A673 (cell line): Measurements from ENCODE around the gene ATXN2. TPM values are rescaled to one million over a fixed set of nuclear protein-coding genes. Genes with fewer than 3 reads are reported as not detected.

ENCODE experiments used
- BruUV-seq: library from RNA; stranded (reverse); fragments of 400-500 nt; replicated peaks from 2 replicates; lab custom pipeline; 2021; lab: Mats Ljungman, UMichigan
- CTCF ChIA-PET: fragments of 300-600 bp; sonication (Branson Sonifier 250); formaldehyde crosslinking; loops from one replicate; lab custom pipeline; 2022; ENCODE audit warnings: antibody characterized with exemption; lab: Charles Lee
- POLR2A ChIA-PET: fragments of 300-600 bp; sonication (Branson Sonifier 250); formaldehyde crosslinking; loops from one replicate; lab custom pipeline; 2022; ENCODE audit warnings: antibody characterized with exemption; ENCODE audit not compliant: low non-redundant PET; lab: Charles Lee
- DNase-seq: peaks from one replicate; pipeline ENCODE4 v3.0.0-alpha.2; 2015; ENCODE audit warnings: low spot score
- H3K27ac ChIP-seq: fragments of 200-600 bp; sonication (generic); 2 replicates; pipeline ENCODE4 v1.5.1; 2016; ENCODE audit warnings: mixed run types, low read depth, mild to moderate bottlenecking, mixed read lengths, antibody characterized with exemption, low read length; ENCODE audit not compliant: poor library complexity, severe bottlenecking
- H3K27me3 ChIP-seq: fragments of 200-600 bp; sonication (generic); replicated peaks from 2 replicates; pipeline ENCODE4 v1.6.1; 2017; ENCODE audit warnings: mixed run types, low read depth, mild to moderate bottlenecking, mixed read lengths, antibody characterized with exemption, low read length; ENCODE audit not compliant: insufficient read depth, poor library complexity
- H3K36me3 ChIP-seq: fragments of 200-600 bp; sonication (generic); 2 replicates; pipeline ENCODE4 v1.6.1; 2016; ENCODE audit warnings: mixed run types, mild to moderate bottlenecking, mixed read lengths, antibody characterized with exemption, low read length; ENCODE audit not compliant: insufficient read depth, poor library complexity, severe bottlenecking
- H3K4me1 ChIP-seq: fragments of 200-600 bp; sonication (generic); 2 replicates; pipeline ENCODE4 v1.6.1; 2017; ENCODE audit warnings: mixed run types, mild to moderate bottlenecking, mixed read lengths, antibody characterized with exemption, low read length; ENCODE audit not compliant: insufficient read depth, poor library complexity, severe bottlenecking
- H3K4me3 ChIP-seq: fragments of 200-600 bp; sonication (generic); 2 replicates; pipeline ENCODE4 v1.5.1; 2016; ENCODE audit warnings: low read depth, mixed run types, mild to moderate bottlenecking, mixed read lengths, low read length; ENCODE audit not compliant: poor library complexity, severe bottlenecking
- H3K9me3 ChIP-seq: fragments of 200-600 bp; sonication (generic); 2 replicates; pipeline ENCODE4 v1.6.1; 2016; ENCODE audit warnings: mixed run types, low read depth, mild to moderate bottlenecking, mixed read lengths, antibody characterized with exemption, low read length; ENCODE audit not compliant: poor library complexity, severe bottlenecking
- EZH2 ChIP-seq: fragments of 200-600 bp; sonication (generic); IDR thresholded peaks from 2 replicates; pipeline ENCODE4 v1.6.1; 2017; ENCODE audit warnings: borderline replicate concordance, low read depth, mild to moderate bottlenecking, mixed read lengths, antibody characterized with exemption, low read length; ENCODE audit not compliant: poor library complexity, severe bottlenecking
- intact Hi-C: fragments of 100-400 bp; cut with micrococcal nuclease; formaldehyde crosslinking; loops from one replicate; pipeline ENCODE4 v1.10.0; 2022; ENCODE audit not compliant: unreplicated experiment
- total RNA-seq: library from RNA; stranded (reverse); gene quantifications from 2 replicates; pipeline ENCODE4 v1.2.3, GENCODE V29; 2021
- TF ChIP-seq, protein P1 (sequence below): fragments of 300-800, 200-600 bp; sonication (generic); conservative IDR thresholded peaks from 2 replicates; pipeline ENCODE4 v1.5.1; 2017; ENCODE audit warnings: low read depth, mild to moderate bottlenecking, antibody characterized with exemption, low read length, moderate library complexity, mixed read lengths

Gene ATXN2
- total RNA-seq, 1 experiment from 2014 or later, result 94.4 TPM

DNA sequence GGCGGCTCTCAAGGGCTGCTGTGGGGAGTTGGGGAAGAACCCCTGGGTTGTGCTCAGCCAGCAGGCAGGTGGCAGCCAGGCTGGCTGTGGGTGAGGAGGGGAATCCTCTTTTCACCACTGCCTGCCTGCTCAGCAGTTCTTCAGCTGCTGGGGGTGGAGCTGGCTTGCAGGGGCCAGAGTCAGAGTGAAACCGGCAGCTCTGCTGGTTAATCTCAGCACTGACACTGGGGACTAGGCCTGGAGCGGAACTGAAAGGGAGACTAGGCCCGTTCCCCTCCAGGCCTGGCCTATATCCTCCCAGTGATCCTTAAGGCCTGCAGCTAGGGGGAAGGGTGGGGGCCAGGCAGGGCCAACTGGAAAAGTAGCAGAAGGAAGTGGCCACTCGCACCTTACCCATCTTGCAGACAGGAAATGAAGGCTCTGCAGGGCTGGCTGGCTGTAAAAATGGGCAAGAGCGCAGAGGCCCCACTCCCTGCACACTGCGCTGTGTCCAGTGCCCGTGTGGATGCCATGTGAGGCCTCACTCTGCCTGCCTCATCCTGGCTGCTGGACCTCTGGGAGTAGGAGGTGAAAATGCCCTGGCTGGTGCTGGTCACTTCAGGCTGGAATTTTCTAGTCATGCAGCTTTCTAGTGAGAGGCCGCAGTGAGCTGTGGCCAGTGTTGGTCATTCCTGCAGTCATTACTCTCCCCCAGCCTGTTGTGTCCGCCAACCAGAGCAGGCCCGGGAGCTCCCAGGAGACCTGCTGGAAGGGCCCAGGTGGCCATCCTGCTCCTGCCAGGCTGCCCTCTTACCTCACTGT is 154.0 kb downstream of the ATXN2 start:
- Histone ChIP-seq H3K27ac (peak overlapping the region; percentile 87), H3K4me3 (no peak overlapping the region), H3K27me3 (no peaks in the 10 kb centered on the region), H3K36me3 (peaks cover 55% of the 10 kb centered on the region), H3K4me1 (peaks cover 65% of the 10 kb centered on the region), H3K9me3 (no peaks in the 10 kb centered on the region)
- CTCF ChIA-PET, result interaction anchor here (1.8 kb wide), 1 partner anchor 48 kb away, joined by 6 read pairs; no protein-coding TSS in a partner anchor
- TF ChIP-seq, protein P1, sequence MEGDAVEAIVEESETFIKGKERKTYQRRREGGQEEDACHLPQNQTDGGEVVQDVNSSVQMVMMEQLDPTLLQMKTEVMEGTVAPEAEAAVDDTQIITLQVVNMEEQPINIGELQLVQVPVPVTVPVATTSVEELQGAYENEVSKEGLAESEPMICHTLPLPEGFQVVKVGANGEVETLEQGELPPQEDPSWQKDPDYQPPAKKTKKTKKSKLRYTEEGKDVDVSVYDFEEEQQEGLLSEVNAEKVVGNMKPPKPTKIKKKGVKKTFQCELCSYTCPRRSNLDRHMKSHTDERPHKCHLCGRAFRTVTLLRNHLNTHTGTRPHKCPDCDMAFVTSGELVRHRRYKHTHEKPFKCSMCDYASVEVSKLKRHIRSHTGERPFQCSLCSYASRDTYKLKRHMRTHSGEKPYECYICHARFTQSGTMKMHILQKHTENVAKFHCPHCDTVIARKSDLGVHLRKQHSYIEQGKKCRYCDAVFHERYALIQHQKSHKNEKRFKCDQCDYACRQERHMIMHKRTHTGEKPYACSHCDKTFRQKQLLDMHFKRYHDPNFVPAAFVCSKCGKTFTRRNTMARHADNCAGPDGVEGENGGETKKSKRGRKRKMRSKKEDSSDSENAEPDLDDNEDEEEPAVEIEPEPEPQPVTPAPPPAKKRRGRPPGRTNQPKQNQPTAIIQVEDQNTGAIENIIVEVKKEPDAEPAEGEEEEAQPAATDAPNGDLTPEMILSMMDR, result no peak
- no peak for TF ChIP-seq EZH2
- no TSS peak for BruUV-seq
- intact Hi-C loops, result no loop called here
- DNase-seq, result peak; percentile 74
- POLR2A ChIA-PET, result no interaction called here

DNA sequence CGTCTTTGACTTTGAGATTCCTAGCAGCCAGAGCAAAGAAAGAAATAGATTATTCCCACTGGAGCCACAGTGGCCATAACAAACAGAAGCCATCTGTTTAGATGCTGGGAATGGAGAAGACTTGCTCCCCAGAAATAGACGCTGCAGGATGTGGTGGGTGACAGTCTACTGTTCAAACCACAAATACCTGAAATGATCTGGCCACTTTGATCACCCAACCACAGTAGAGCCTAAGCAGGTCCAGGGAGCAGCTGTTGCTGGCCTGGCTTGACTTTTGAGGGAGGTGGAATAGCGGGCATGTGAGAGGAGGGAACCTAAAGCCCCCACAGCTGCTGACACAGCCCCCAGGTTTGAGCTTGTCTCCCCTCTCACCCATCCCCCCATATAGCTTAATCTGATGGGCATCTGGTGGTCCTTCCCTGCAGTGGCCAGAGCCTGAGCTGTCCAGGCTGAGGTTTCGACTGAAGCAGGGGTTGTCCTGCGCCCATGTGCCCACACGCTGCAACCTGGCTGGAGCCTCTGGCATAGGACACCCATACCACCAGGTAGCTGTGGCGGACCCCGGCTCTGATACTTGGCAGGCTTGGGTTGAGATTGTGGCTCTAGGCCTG is 154.7 kb downstream of the ATXN2 start:
- Histone ChIP-seq H3K9me3 (no peaks in the 10 kb centered on the region), H3K4me1 (peaks cover 58% of the 10 kb centered on the region), H3K4me3 (no peak overlapping the region), H3K36me3 (peaks cover 48% of the 10 kb centered on the region), H3K27me3 (no peaks in the 10 kb centered on the region), H3K27ac (peak overlapping the region; percentile 87)
- no peak for TF ChIP-seq EZH2
- TF ChIP-seq, protein P1, result no peak
- CTCF ChIA-PET, result interaction anchor here (0.6 to 1.8 kb wide), 3 partner anchors 47 to 112 kb away, joined by 3 to 6 read pairs (median 4); no protein-coding TSS in a partner anchor
- DNase-seq, result no peak
- POLR2A ChIA-PET, result no interaction called here
- intact Hi-C loops, result no loop called here
- no TSS peak for BruUV-seq

DNA sequence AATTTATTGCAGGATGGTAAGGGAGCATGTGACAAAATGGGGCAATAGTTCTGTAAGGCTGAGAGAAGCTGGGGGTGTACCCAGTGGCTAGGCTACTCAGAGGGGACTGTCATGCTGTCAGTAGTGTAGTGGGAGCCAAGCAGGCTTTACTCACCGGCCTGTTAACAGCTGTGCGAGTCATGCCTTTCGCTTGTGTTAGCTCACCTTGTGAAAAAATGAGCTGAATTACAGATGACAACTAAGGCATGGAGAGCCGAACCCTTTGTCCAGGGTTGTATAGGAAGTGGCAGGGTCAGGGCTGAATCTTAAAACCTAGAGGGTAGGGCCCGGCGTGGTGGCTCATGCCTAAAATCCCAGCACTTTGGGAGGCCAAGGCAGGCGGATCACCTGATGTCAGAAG is 155.5 kb downstream of the ATXN2 start:
- H3K4me1 ChIP-seq, result peaks cover 53% of the 10 kb centered on the region
- ChIA-PET POLR2A (no interaction called here), CTCF (interaction anchor here (1.8 kb wide), 1 partner anchor 47 kb away, joined by 6 read pairs; no protein-coding TSS in a partner anchor)
- BruUV-seq, result no TSS peak
- no peak for DNase-seq
- H3K27ac ChIP-seq, result peak overlapping the region; percentile 87
- no peaks in the 10 kb centered on the region for H3K9me3 ChIP-seq
- H3K36me3 ChIP-seq, result peaks cover 39% of the 10 kb centered on the region
- intact Hi-C loops, result no loop called here
- TF ChIP-seq, protein P1, result no peak
- no peak for TF ChIP-seq EZH2
- H3K4me3 ChIP-seq, result no peak overlapping the region
- no peaks in the 10 kb centered on the region for H3K27me3 ChIP-seq
